CD4-positive, alpha-beta T cell (primary cell): ENCODE measurements around the gene SLC9A5. TPM values are rescaled to one million over a fixed set of nuclear protein-coding genes. Genes with fewer than 3 reads are reported as not detected.

Experiments
- ATAC-seq: fragments of 200-7000 bp; cut with Tn5 transposase; one replicate; pipeline ENCODE4 v1.10.0; 2022; ENCODE audit warnings: mild to moderate bottlenecking; ENCODE audit not compliant: poor library complexity
- CTCF ChIA-PET: fragments of 350-600 bp; sonication (Branson Sonifier 250); formaldehyde crosslinking; loops from one replicate; lab custom pipeline; 2021; ENCODE audit warnings: antibody characterized with exemption, inconsistent platforms; lab: Charles Lee
- POLR2A ChIA-PET: fragments of 350-600 bp; sonication (Branson Sonifier 250); formaldehyde crosslinking; loops from one replicate; lab custom pipeline; 2021; ENCODE audit warnings: antibody characterized with exemption, inconsistent platforms; lab: Charles Lee
- DNase-seq, 14 experiments: peaks; one replicate each; pipeline ENCODE4 v3.0.0-alpha.2; 2013 to 2020; ENCODE audit warnings: mixed read lengths in 2 of 14
- H3K27ac ChIP-seq, 2 donors: one replicate each; pipeline versions ENCODE4 v1.5.1 to v1.7.0; 2013; ENCODE audit warnings: low read length in 2 of 2, low read depth in 1 of 2, mild to moderate bottlenecking in 1 of 2
- H3K27me3 ChIP-seq, 2 experiments: 1 replicate in 1 of 2; 2 replicates in 1 of 2; pipeline versions ENCODE4 v1.6.1 to v1.7.0; 2013; ENCODE audit warnings: low read length in 2 of 2, control low read depth in 1 of 2, mild to moderate bottlenecking in 1 of 2, moderate library complexity in 1 of 2; ENCODE audit not compliant: insufficient read depth in 2 of 2, control insufficient read depth in 1 of 2
- H3K36me3 ChIP-seq: one replicate; pipeline ENCODE4 v1.6.1; 2013; ENCODE audit warnings: low read length, control low read depth; ENCODE audit not compliant: insufficient read depth
- H3K4me1 ChIP-seq: one replicate; pipeline ENCODE4 v1.6.1; 2013; ENCODE audit warnings: low read length, control low read depth; ENCODE audit not compliant: insufficient read depth
- H3K4me3 ChIP-seq: one replicate; pipeline ENCODE4 v1.5.1; 2013; ENCODE audit warnings: mild to moderate bottlenecking, low read length, moderate library complexity
- H3K9me3 ChIP-seq, 2 experiments: 1 replicate in 1 of 2; 2 replicates in 1 of 2; pipeline versions ENCODE4 v1.6.1 to v1.7.0; 2013; ENCODE audit warnings: low read length in 2 of 2, mild to moderate bottlenecking in 2 of 2, control low read depth in 1 of 2, moderate library complexity in 1 of 2; ENCODE audit not compliant: control insufficient read depth in 1 of 2, insufficient read depth in 1 of 2
- H3K27ac Mint-ChIP-seq: one replicate; pipeline ENCODE4 v1.8.0; 2020; ENCODE audit warnings: mixed read lengths
- H3K27me3 Mint-ChIP-seq: one replicate; pipeline ENCODE4 v1.8.0; 2021; ENCODE audit warnings: mixed read lengths
- H3K36me3 Mint-ChIP-seq: one replicate; pipeline ENCODE4 v1.8.0; 2021; ENCODE audit warnings: low read depth, mixed read lengths
- H3K4me1 Mint-ChIP-seq: one replicate; pipeline ENCODE4 v1.8.0; 2021; ENCODE audit warnings: low read depth, mixed read lengths
- H3K4me3 Mint-ChIP-seq: one replicate; pipeline ENCODE4 v1.8.0; 2020; ENCODE audit warnings: mild to moderate bottlenecking, mixed read lengths
- H3K9me3 Mint-ChIP-seq: one replicate; pipeline ENCODE4 v1.8.0; 2020; ENCODE audit warnings: mixed read lengths
- CTCF ChIP-seq: fragments of 200-600 bp; IDR thresholded peaks from one replicate; pipeline ENCODE4 v1.8.0; 2022; ENCODE audit warnings: antibody characterized with exemption, mild to moderate bottlenecking
- intact Hi-C, 2 experiments: fragments of 100-400 bp; cut with DNase I in 1 of 2; cut with micrococcal nuclease in 1 of 2; formaldehyde crosslinking; loops; one replicate each; pipeline versions ENCODE4 v1.15.1 to v1.9.0; 2023 to 2025; cut with DNase I, micrococcal nuclease
- total RNA-seq, 174 experiments: library from RNA in 2 of 174; stranded (reverse) in 2 of 174; gene quantifications; one replicate each; pipeline ENCODE4 v1.2.3 and lab custom pipeline; 2021 to 2026

The SLC9A5 gene
- total RNA-seq, 2 experiments from 2014 or later, result 3.1 TPM

GRCh38 chr16:67230809-67231660, 17.7 kb upstream of the SLC9A5 start:
- TF ChIP-seq CTCF, result no peak
- H3K4me3 Mint-ChIP-seq, result no peak overlapping the region
- H3K9me3 Mint-ChIP-seq, result no peaks in the 10 kb centered on the region
- H3K27ac ChIP-seq, result no peak overlapping the region
- POLR2A ChIA-PET, result interaction anchor here (0.5 to 2.0 kb wide), 2 partner anchors 17 to 26 kb away, joined by 4 to 5 read pairs; no protein-coding TSS in a partner anchor
- no peaks in the 10 kb centered on the region for H3K9me3 ChIP-seq
- H3K4me1 Mint-ChIP-seq, result peaks cover 23% of the 10 kb centered on the region
- H3K27me3 ChIP-seq, result no peaks in the 10 kb centered on the region
- H3K4me3 ChIP-seq, result no peak overlapping the region
- peaks cover 36% of the 10 kb centered on the region for H3K4me1 ChIP-seq
- no peak for DNase-seq
- no peaks in the 10 kb centered on the region for H3K27me3 Mint-ChIP-seq
- intact Hi-C loops, result no loop called here
- peaks cover 69% of the 10 kb centered on the region for H3K36me3 Mint-ChIP-seq
- CTCF ChIA-PET, result interaction anchor here (1.0 to 2.0 kb wide), 2 partner anchors 14 to 585 kb away, joined by 3 to 5 read pairs; no protein-coding TSS in a partner anchor
- peaks cover 58% of the 10 kb centered on the region for H3K36me3 ChIP-seq
- ATAC-seq, result no peak
- no peak overlapping the region for H3K27ac Mint-ChIP-seq

GRCh38 chr16:67233596-67233995, 15.2 kb upstream of the SLC9A5 start:
- no peak overlapping the region for H3K4me3 Mint-ChIP-seq
- no peak for TF ChIP-seq CTCF

GRCh38 chr16:67234180-67234597, 14.6 kb upstream of the SLC9A5 start:
- ATAC-seq (no peak), DNase-seq (peak in 1 of 14 experiments; percentile 13)
- no peak overlapping the region for H3K27ac ChIP-seq
- no peak overlapping the region for H3K4me3 Mint-ChIP-seq
- CTCF ChIA-PET, result no interaction called here
- H3K27me3 ChIP-seq, result no peaks in the 10 kb centered on the region
- peaks cover 71% of the 10 kb centered on the region for H3K36me3 Mint-ChIP-seq
- no peaks in the 10 kb centered on the region for H3K27me3 Mint-ChIP-seq
- intact Hi-C loops, result no loop called here
- POLR2A ChIA-PET, result interaction anchor here (0.6 kb wide), 1 partner anchor 1008 kb away, joined by 6 read pairs; no protein-coding TSS in a partner anchor
- H3K4me3 ChIP-seq, result no peak overlapping the region
- peak overlapping the region; percentile 27 for H3K27ac Mint-ChIP-seq
- peaks cover 75% of the 10 kb centered on the region for H3K36me3 ChIP-seq
- H3K4me1 Mint-ChIP-seq, result peaks cover 7% of the 10 kb centered on the region
- no peak for TF ChIP-seq CTCF
- H3K4me1 ChIP-seq, result peaks cover 29% of the 10 kb centered on the region
- no peaks in the 10 kb centered on the region for H3K9me3 ChIP-seq
- H3K9me3 Mint-ChIP-seq, result no peaks in the 10 kb centered on the region

More at GRCh38 chr16:67233596-67233995, 15.2 kb upstream of the SLC9A5 start:
- no peak for ATAC-seq
- peaks cover 75% of the 10 kb centered on the region for H3K36me3 ChIP-seq
- H3K4me3 ChIP-seq, result no peak overlapping the region
- Mint-ChIP-seq H3K27me3 (no peaks in the 10 kb centered on the region), H3K36me3 (peaks cover 71% of the 10 kb centered on the region), H3K27ac (no peak overlapping the region), H3K4me1 (peaks cover 7% of the 10 kb centered on the region), H3K9me3 (no peaks in the 10 kb centered on the region)
- peaks cover 29% of the 10 kb centered on the region for H3K4me1 ChIP-seq
- H3K9me3 ChIP-seq, result no peaks in the 10 kb centered on the region
- intact Hi-C loops, result no loop called here
- no peak for DNase-seq
- ChIA-PET CTCF (no interaction called here), POLR2A (interaction anchor here (0.6 kb wide), 1 partner anchor 1009 kb away, joined by 6 read pairs; no protein-coding TSS in a partner anchor)
- no peak overlapping the region for H3K27ac ChIP-seq
- H3K27me3 ChIP-seq, result no peaks in the 10 kb centered on the region
